ENCODE measurements around the gene NDUFB2. TPM values are rescaled to one million over a fixed set of nuclear protein-coding genes. Genes with fewer than 3 reads are reported as not detected.
"Not testable (repeated sequence)": the region's sequence is repeated elsewhere in the genome, so short reads cannot be mapped to it uniquely, and the experiment has no call there.

NDUFB2 gene
- total RNA-seq, 4 donors from 2014 or later = 69.9 to 284 (median 230) TPM

DNA sequence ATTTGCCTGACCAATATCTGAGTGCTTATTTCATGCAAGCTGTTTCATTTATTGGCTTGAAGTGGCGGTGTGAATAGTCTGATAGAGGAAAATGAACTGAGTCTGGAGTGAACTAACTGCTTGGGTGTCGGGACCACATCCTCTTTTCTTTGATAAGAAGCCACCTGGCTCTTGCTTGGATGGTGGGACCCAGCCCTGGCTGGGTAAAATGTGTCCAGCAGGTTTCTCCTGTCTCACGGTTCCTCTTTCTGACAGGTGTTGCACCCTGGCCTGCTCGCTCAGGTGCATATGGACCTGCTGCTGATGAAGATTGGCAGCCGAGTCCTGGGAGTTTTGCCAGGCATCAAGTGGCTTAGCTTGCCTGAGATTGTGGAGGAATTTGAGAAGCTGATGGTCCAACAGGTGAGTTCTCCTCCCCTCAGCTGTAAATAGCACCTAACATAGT is 22.1 kb upstream of the NDUFB2 start:
- H3K27me3 ChIP-seq = no peaks in the 10 kb centered on the region
- intact Hi-C loops (cut with DNase I; ENCODE audit: low total_unique reads) = no loop called here
- TF ChIP-seq POLR2A (IDR thresholded peaks at IDR 0.05) (no peak), EP300 (IDR thresholded peaks at IDR 0.05; ENCODE audit: low read depth) (no peak), POLR2AphosphoS5 (IDR thresholded peaks at IDR 0.05) (no peak), CTCF (IDR thresholded peaks at IDR 0.05) (no peak)
- peak; percentile 42 for DNase-seq
- peak overlapping the region; percentile 90 to 96 (median 93) for H3K27ac ChIP-seq
- H3K36me3 ChIP-seq = peaks cover 0 to 3% (median 1%) of the 10 kb centered on the region in 4 donors
- peaks cover 17 to 37% (median 25%) of the 10 kb centered on the region in 4 donors for H3K4me1 ChIP-seq
- in situ Hi-C loops (cut with MboI; ENCODE audit: low pct_ligation_motif_present in 1 of 4, low pct_unique_long_range_greater_than_20kb in 1 of 4, low sequenced_read_pairs in 3 of 4) = no loop called here
- peak overlapping the region in 3 of 4 donors; percentile 78 to 83 (median 79) for H3K4me3 ChIP-seq
- WGBS, 2 donors (ENCODE audit: low coverage in 1 of 2) = 40 to 52% methylated on average over 1 to 5 of the region's 5 CpGs
- H3K9me3 ChIP-seq = no peaks in the 10 kb centered on the region

DNA sequence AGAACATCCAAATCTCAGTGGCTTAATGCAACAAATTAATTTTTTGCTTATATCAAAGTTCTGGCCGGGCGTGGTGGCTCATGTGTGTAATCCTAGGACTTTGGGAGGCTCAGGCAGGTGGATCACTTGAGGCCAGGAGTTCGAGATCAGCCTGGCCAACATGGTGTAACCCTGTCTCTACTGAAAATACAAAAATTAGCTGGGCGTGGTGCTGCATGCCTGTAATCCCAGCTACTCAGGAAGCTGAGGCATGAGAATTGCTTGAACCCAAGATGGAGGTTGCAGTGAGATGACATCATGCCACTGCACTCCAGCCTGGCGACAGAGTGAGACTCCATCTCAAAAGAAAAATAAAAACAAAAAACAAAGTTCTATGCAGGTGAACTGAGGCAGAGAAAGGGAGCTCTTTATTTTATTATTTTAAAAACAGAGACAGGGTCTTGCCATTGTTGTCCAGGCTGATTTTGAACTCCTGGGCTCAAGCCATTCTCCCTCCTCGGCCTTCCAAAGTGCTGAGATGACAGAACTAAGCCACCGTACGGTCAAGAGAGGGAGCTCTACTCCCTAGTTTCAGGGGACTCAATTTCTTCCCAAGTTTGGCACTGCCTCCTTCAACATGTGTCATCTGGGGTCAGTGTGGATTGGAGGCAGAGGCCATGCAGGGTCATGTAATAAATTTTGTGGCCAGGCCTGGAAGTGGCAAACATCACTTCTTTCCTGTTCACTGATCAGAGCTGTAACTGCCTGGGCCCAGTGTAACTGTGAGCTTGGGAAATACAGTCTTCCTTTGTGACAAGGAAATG is 21.4 kb upstream of the NDUFB2 start:
- no peaks in the 10 kb centered on the region for H3K27me3 ChIP-seq
- H3K9me3 ChIP-seq = no peaks in the 10 kb centered on the region
- peak overlapping the region; percentile 3 to 96 (median 90) for H3K27ac ChIP-seq
- peaks cover 17 to 37% (median 25%) of the 10 kb centered on the region in 4 donors for H3K4me1 ChIP-seq
- intact Hi-C loops (cut with DNase I; ENCODE audit: low total_unique reads) = no loop called here
- WGBS, 2 donors (ENCODE audit: low coverage in 1 of 2) = 28 to 60% methylated on average over 4 to 8 of the region's 8 CpGs
- TF ChIP-seq CTCF (IDR thresholded peaks at IDR 0.05) (peak in 4 of 5 experiments; percentile 21 to 34 (median 28)), POLR2AphosphoS5 (IDR thresholded peaks at IDR 0.05) (peak in 1 of 3 donors; percentile 40), EP300 (IDR thresholded peaks at IDR 0.05; ENCODE audit: low read depth) (no peak), POLR2A (IDR thresholded peaks at IDR 0.05) (no peak)
- no peak overlapping the region for H3K4me3 ChIP-seq
- in situ Hi-C loops (cut with MboI; ENCODE audit: low pct_ligation_motif_present in 1 of 4, low pct_unique_long_range_greater_than_20kb in 1 of 4, low sequenced_read_pairs in 3 of 4) = loop anchor here (25.0 kb wide), 1 partner anchor 337 kb away; the partner anchor contains the start of gene MRPS33 (in 4 of the 4)
- peaks cover 0 to 7% (median 2%) of the 10 kb centered on the region in 4 donors for H3K36me3 ChIP-seq
- DNase-seq = peak; percentile 7

DNA sequence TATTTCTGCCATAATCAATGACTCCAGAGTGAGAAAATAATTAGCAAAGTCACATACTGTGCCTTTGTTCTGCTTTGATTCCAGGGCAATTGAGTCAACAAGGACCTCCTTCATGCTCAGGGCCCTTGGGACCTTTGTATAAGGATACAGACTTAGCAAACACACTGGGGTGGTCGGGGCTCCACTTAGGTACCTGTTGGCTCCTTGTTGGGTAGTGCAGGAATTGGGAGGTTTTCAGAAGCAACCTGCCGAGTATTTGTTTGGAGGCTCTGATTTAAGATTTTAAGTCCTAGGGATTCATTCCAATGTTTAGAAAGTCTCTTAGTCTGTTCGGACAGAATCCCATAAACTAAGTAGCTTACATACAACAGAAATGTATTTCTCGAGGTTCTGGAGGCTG is 20.8 kb upstream of the NDUFB2 start:
- peaks cover 0 to 13% (median 2%) of the 10 kb centered on the region in 4 donors for H3K36me3 ChIP-seq
- no peaks in the 10 kb centered on the region for H3K9me3 ChIP-seq
- in situ Hi-C loops (cut with MboI; ENCODE audit: low pct_ligation_motif_present in 1 of 4, low pct_unique_long_range_greater_than_20kb in 1 of 4, low sequenced_read_pairs in 3 of 4) = loop anchor here (25.0 kb wide), 1 partner anchor 337 kb away; the partner anchor contains the start of gene MRPS33 (in 4 of the 4)
- no peaks in the 10 kb centered on the region for H3K27me3 ChIP-seq
- H3K4me3 ChIP-seq = no peak overlapping the region
- DNase-seq = no peak
- H3K4me1 ChIP-seq = peaks cover 17 to 37% (median 25%) of the 10 kb centered on the region in 4 donors
- intact Hi-C loops (cut with DNase I; ENCODE audit: low total_unique reads) = no loop called here
- WGBS, 2 donors (ENCODE audit: low coverage in 1 of 2) = 62% methylated on average over 4 of the region's 4 CpGs; no CpG with 5 or more reads in 1 of the 2 donors
- TF ChIP-seq CTCF (IDR thresholded peaks at IDR 0.05) (no peak), POLR2AphosphoS5 (IDR thresholded peaks at IDR 0.05) (no peak)
- H3K27ac ChIP-seq = peak overlapping the region in 3 of 4 donors; percentile 3 to 96 (median 91)

DNA sequence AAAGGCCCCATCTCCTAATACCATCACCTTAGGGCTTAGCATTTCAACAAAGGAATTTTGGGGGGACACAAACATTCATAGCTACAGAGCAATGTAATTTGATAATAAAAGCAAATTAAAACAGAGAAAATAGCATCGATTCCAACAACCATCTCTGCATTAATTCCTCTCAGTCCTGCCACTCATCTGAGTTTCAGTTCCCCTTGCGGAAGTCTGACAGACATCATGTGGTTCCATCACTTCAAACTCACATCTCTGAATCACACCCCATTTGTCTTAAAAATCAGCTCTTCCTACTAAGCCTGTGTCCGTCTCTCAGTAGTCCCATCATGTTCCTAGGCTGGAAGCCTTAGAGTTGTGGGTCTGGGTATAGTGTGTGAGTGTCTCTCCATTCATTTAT is 20.2 kb upstream of the NDUFB2 start:
- Histone ChIP-seq H3K9me3 (no peaks in the 10 kb centered on the region), H3K27me3 (no peaks in the 10 kb centered on the region), H3K27ac (peak overlapping the region in 1 of 4 donors; percentile 96), H3K4me3 (no peak overlapping the region), H3K36me3 (peaks cover 0 to 19% (median 2%) of the 10 kb centered on the region in 4 donors), H3K4me1 (peaks cover 17 to 37% (median 25%) of the 10 kb centered on the region in 4 donors)
- intact Hi-C loops (cut with DNase I; ENCODE audit: low total_unique reads) = no loop called here
- TF ChIP-seq CTCF (IDR thresholded peaks at IDR 0.05) (no peak), POLR2AphosphoS5 (IDR thresholded peaks at IDR 0.05) (no peak), EP300 (IDR thresholded peaks at IDR 0.05; ENCODE audit: low read depth) (no peak), POLR2A (IDR thresholded peaks at IDR 0.05) (no peak)
- in situ Hi-C loops (cut with MboI; ENCODE audit: low pct_ligation_motif_present in 1 of 4, low pct_unique_long_range_greater_than_20kb in 1 of 4, low sequenced_read_pairs in 3 of 4) = loop anchor here (25.0 kb wide), 1 partner anchor 336 kb away; the partner anchor contains the start of gene MRPS33 (in 4 of the 4)
- 86 to 96% methylated on average over 3 of the region's 3 CpGs for WGBS, 2 donors (ENCODE audit: low coverage in 1 of 2)
- no peak for DNase-seq

DNA sequence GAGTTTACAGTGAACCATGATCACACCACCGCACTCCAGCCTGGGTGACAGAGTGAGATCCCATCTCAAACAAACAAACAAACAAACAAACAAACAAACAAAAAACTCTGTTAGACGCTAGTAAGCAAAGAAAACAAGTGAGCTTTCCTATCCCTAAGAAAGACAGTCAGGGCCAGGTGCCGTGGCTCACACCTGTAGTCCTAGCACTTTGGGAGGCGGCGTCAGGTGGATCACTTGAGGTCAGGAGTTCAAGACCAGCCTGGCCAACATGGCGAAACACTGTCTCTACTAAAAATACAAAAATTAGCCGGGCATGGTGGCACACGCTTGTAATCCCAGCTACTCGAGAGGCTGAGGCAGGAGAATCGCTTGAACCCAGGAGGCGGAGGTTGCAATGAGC is 19.6 kb upstream of the NDUFB2 start:
- 86 to 92% methylated on average over 4 to 11 of the region's 11 CpGs for WGBS, 2 donors (ENCODE audit: low coverage in 1 of 2)
- in situ Hi-C loops (cut with MboI; ENCODE audit: low pct_ligation_motif_present in 1 of 4, low pct_unique_long_range_greater_than_20kb in 1 of 4, low sequenced_read_pairs in 3 of 4) = loop anchor here (25.0 kb wide), 1 partner anchor 335 kb away; the partner anchor contains the start of gene MRPS33 (in 4 of the 4)
- H3K9me3 ChIP-seq; H3K27ac ChIP-seq; DNase-seq; intact Hi-C loops (cut with DNase I; ENCODE audit: low total_unique reads); H3K27me3 ChIP-seq; H3K4me3 ChIP-seq: not testable (repeated sequence)
- peaks cover 0 to 22% (median 5%) of the 10 kb centered on the region in 4 donors for H3K36me3 ChIP-seq
- H3K4me1 ChIP-seq = peaks cover 17 to 35% (median 25%) of the 10 kb centered on the region in 4 donors

All from transverse colon (tissue), 4 donors.